Epithelial cell of esophagus (primary cell): Measurements from ENCODE around the gene AAK1.

Source experiments
- DNase-seq: peaks from one replicate; pipeline ENCODE4 v3.0.0; 2010; ENCODE audit warnings: low read depth
- H3K4me3 ChIP-seq: 2 replicates; pipeline ENCODE4 v1.5.1; 2011; ENCODE audit warnings: mild to moderate bottlenecking, low read length, control low read depth
- TF ChIP-seq, protein P1 (sequence below): IDR thresholded peaks from 2 replicates; pipeline ENCODE4 v1.5.1; 2011; ENCODE audit warnings: low read depth, mild to moderate bottlenecking, low read length, control low read depth, inconsistent platforms; ENCODE audit not compliant: insufficient read depth; ENCODE audit errors: missing control alignments

AAK1 gene

DNA sequence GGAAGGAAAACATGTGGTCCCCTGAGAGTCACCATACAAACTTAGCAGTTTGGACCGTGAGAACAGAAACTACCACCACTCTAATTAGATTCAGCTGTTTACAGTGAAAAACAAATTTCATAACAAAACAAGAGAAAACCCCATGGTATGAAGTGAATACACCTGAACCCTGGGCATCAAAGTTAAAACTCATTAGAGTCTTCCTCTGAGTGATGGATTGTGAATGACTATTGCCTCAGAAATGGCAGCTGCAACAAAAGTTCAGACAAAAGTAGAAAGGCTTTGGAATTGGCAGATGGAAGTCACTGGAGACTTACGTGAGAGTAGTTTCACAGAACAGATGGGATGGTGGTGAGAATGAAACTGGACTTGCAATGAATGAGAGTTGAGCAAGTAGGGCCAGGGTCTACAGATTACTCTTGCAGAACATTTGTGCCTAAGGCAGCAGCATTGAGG, 98.0 kb downstream of the AAK1 start:
- H3K4me3 ChIP-seq, result no peak overlapping the region
- TF ChIP-seq, protein P1, sequence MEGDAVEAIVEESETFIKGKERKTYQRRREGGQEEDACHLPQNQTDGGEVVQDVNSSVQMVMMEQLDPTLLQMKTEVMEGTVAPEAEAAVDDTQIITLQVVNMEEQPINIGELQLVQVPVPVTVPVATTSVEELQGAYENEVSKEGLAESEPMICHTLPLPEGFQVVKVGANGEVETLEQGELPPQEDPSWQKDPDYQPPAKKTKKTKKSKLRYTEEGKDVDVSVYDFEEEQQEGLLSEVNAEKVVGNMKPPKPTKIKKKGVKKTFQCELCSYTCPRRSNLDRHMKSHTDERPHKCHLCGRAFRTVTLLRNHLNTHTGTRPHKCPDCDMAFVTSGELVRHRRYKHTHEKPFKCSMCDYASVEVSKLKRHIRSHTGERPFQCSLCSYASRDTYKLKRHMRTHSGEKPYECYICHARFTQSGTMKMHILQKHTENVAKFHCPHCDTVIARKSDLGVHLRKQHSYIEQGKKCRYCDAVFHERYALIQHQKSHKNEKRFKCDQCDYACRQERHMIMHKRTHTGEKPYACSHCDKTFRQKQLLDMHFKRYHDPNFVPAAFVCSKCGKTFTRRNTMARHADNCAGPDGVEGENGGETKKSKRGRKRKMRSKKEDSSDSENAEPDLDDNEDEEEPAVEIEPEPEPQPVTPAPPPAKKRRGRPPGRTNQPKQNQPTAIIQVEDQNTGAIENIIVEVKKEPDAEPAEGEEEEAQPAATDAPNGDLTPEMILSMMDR, result no peak
- DNase-seq, result no peak

DNA sequence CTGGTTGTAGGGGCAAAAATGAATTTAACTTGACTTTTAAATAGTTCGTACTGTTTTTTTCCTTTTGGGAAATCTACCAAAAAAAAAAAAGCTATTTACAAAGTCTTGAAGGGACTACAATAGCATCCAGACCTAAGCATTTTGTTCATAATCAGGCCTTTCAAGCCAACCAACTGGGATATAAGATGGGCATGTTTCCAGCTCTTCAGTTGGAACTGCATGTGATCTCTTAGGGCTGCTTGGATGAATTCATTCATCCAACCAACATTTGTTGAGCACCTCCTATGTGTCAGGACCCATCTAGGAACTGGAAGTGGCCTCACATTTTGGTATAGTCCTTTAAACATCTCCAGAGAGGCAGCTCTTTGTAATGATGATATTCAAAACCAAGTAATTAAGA, 98.6 kb downstream of the AAK1 start:
- DNase-seq, result no peak
- TF ChIP-seq, protein P1, result no peak
- no peak overlapping the region for H3K4me3 ChIP-seq

DNA sequence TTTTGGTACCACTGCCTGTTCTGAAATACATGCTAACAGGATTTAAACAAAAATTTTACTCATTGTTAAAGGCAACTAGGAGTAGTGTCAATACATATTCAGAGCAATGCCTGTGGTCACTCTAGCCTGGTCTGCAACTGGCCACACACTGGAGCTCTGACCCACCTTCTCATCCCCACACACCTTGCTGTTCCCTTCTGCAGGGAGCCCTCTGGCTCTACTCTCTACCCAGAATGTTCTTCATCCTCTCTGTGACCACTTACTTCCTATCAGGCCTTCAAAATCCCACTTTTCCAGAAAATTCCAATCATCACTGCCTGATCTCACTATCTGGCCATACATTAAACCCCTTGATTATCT, 104.0 kb downstream of the AAK1 start:
- no peak overlapping the region for H3K4me3 ChIP-seq
- no peak for DNase-seq
- TF ChIP-seq, protein P1, result no peak

DNA sequence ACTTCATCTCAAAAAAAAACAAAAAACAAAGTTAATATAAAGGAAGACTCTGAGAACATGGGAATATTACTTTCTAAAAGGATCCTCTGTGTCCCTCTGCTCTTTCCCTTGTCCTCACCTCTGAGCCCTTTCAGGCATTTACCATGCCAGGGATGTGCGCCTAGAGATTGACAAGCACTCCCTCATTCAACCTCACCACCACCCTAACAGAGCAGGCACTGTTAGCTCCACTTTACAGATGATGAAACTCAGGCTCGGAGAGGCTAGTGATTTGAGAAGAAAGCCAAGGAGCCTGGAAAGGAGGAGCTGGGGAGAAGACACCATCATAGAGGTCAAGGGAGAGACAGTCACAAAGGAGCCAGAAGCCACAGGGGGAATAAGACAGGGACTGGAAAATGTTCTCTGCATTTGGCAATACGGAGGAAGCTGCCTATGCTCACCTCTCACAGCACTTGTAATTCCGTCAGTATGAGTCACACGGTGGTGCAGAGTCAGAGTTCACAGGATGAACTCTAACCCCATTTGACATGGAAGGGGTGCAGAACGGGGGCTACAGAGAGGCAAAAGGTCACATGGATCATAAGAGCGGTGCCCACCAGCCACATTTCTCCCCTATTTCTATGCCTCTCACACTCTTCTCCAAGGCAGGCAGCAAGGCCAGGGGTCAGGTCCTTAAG, 104.5 kb downstream of the AAK1 start:
- peak; percentile 63 for DNase-seq
- TF ChIP-seq, protein P1, result no peak
- no peak overlapping the region for H3K4me3 ChIP-seq

DNA sequence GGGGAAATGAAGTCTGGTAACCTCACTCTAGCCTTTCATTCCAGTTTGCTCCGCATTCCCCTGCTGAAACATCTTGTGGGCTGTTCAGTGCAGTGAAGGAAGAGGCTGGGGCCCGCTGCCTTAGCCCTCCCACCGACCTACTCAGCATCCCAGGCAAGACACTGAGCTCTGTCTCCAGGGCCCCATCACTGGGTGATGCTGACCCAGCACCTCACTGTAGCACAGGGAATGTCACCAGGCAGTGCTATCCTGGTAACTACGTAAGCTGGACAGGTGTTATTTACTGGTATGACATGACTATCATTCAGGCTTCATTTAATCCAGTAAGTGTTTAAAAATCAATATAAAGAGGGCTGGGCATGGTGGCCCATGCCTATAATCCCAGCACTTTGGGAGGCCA, 105.3 kb downstream of the AAK1 start:
- TF ChIP-seq, protein P1, result no peak
- DNase-seq, result no peak
- no peak overlapping the region for H3K4me3 ChIP-seq

DNA sequence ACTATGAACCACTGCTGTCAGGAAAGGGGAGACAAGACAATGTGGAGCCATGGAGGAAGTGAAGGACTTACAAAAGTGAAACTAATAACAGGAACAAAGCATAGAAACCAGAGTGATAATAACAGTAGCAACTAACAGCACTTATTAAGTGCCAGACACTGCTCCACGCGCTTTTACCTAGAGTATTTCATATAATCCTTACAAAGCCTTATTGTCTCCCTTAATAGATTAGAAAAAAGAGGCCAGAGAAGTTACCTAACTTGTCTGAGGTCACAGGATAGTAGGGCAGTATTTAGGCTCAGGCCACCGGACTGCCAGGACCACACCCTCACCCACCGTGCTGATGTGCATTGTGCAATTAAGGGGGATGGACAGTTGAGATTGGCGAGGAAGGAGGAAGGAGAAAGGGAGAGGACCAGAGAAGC, 107.7 kb downstream of the AAK1 start:
- DNase-seq, result no peak
- no peak overlapping the region for H3K4me3 ChIP-seq
- TF ChIP-seq, protein P1, result no peak

DNA sequence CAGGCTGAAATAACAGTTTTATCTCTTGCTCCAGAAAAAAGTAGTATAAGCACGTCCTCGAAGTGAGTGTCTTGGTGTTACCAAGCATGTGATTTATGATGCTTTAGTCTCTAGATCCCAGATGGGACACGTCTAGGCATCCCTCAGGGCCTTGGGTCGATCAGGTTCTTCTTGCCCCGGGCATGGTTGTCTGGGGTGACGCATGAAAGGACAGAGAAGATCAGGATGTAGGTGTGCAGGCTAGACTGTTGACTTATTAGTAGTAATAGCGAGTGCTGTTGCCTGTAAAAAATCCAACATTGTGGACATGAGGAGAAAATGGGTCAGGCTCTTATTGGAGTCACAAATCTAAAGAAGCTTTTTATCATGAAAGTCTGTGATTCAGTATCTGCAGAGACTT, 112.4 kb downstream of the AAK1 start:
- TF ChIP-seq, protein P1, result no peak
- H3K4me3 ChIP-seq, result no peak overlapping the region
- DNase-seq, result no peak
